Chondrocyte (in vitro differentiated cells): Measurements from ENCODE around the gene DCBLD2. TPM values are rescaled to one million over a fixed set of nuclear protein-coding genes. Genes with fewer than 3 reads are reported as not detected.
"Not testable (repeated sequence)": the region's sequence is repeated elsewhere in the genome, so short reads cannot be mapped to it uniquely, and the experiment has no call there.

Source experiments
- DNase-seq: peaks from one replicate; pipeline ENCODE4 v3.0.0; 2021; ENCODE audit warnings: mixed read lengths, low spot score
- H3K27ac Mint-ChIP-seq: one replicate; pipeline ENCODE4 v1.8.0; 2021; ENCODE audit warnings: mild to moderate bottlenecking, moderate library complexity, mixed read lengths; ENCODE audit not compliant: unreplicated experiment
- H3K27me3 Mint-ChIP-seq: 2 replicates; pipeline ENCODE4 v1.8.0; 2021; ENCODE audit warnings: low read depth, mixed read lengths
- H3K36me3 Mint-ChIP-seq: 2 replicates; pipeline ENCODE4 v1.8.0; 2021; ENCODE audit warnings: low read depth, mixed read lengths
- H3K4me1 Mint-ChIP-seq: 2 replicates; pipeline ENCODE4 v1.8.0; 2021; ENCODE audit warnings: low read depth, mild to moderate bottlenecking, mixed read lengths
- H3K4me3 Mint-ChIP-seq: one replicate; pipeline ENCODE4 v1.8.0; 2021; ENCODE audit warnings: mild to moderate bottlenecking, moderate library complexity, mixed read lengths; ENCODE audit not compliant: unreplicated experiment
- H3K9me3 Mint-ChIP-seq: 2 replicates; pipeline ENCODE4 v1.8.0; 2021; ENCODE audit warnings: low read depth, mixed read lengths
- total RNA-seq: library from RNA; stranded (reverse); gene quantifications from 3 replicates; pipeline ENCODE4 v1.2.1, GENCODE V29; 2021
- TF ChIP-seq, protein P1 (sequence below): fragments of 200-600 bp; sonication (generic); IDR thresholded peaks from 2 replicates; pipeline ENCODE4 v1.5.0; 2021; ENCODE audit warnings: antibody characterized with exemption, mild to moderate bottlenecking, moderate library complexity

DCBLD2 gene
- total RNA-seq, 1 donor from 2014 or later: 63.2 TPM

DNA sequence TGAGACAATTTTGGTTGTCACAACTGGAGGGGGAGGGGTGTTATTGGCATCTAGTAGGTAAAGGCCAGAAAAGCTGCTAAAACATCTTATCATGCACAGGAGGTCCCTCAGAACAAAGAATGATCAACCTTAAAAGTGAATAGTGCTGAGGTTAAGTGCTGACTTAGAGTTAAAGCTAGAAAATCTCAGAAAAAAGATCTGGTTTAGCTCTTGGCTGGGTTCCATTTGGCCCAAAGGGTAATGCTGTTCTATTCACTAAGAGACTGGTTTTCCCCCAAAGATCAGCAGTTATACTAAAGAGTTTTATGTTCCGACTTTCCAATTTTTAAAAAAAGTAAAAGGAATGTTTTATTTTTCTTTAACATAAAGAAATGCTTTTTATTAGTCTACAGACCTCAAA, 15.6 kb downstream of the DCBLD2 start:
- Mint-ChIP-seq H3K4me1 (peaks cover 54% of the 10 kb centered on the region), H3K4me3 (no peak overlapping the region), H3K27me3 (no peaks in the 10 kb centered on the region), H3K27ac (peak overlapping the region; percentile 70), H3K36me3 (peaks cover 6% of the 10 kb centered on the region), H3K9me3 (peaks cover 5% of the 10 kb centered on the region)
- DNase-seq: no peak
- TF ChIP-seq, protein P1, sequence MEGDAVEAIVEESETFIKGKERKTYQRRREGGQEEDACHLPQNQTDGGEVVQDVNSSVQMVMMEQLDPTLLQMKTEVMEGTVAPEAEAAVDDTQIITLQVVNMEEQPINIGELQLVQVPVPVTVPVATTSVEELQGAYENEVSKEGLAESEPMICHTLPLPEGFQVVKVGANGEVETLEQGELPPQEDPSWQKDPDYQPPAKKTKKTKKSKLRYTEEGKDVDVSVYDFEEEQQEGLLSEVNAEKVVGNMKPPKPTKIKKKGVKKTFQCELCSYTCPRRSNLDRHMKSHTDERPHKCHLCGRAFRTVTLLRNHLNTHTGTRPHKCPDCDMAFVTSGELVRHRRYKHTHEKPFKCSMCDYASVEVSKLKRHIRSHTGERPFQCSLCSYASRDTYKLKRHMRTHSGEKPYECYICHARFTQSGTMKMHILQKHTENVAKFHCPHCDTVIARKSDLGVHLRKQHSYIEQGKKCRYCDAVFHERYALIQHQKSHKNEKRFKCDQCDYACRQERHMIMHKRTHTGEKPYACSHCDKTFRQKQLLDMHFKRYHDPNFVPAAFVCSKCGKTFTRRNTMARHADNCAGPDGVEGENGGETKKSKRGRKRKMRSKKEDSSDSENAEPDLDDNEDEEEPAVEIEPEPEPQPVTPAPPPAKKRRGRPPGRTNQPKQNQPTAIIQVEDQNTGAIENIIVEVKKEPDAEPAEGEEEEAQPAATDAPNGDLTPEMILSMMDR: no peak

DNA sequence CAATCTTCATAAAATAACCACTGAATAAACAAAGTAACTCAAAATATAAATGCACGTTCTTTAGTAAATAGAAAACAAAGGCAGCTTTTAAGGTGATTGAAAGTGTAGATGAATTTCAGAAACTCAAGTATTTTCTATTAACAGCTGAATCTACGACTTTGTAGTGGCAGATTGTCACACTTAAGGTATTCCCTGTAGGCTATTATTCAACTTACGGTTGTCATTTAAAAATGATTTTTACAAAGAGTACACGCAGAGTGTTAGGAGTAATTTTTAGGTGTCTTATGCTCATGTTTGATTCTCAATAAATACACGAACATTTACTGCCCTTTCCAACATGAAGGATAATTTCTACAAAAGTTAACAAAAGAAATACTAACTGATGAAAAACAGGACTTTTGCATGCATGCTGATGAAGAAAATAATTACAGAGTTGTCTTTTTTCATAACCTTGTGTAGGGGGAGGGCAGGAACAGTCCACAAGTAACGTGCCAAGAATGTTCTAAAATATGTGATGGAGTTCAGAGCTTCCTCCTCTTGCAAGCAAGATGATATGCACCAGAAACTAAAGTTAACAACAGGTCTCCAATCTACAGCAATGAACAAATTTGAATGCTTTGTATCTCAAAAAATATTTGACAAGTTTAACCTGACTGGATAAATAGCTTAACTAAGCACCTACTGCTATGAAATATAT, 16.7 kb downstream of the DCBLD2 start:
- no peak for DNase-seq
- Mint-ChIP-seq H3K4me1 (peaks cover 54% of the 10 kb centered on the region), H3K27me3 (no peaks in the 10 kb centered on the region), H3K9me3 (peaks cover 5% of the 10 kb centered on the region), H3K4me3 (peak overlapping the region; percentile 40), H3K27ac (peak overlapping the region; percentile 70), H3K36me3 (peaks cover 9% of the 10 kb centered on the region)
- TF ChIP-seq, protein P1: no peak

DNA sequence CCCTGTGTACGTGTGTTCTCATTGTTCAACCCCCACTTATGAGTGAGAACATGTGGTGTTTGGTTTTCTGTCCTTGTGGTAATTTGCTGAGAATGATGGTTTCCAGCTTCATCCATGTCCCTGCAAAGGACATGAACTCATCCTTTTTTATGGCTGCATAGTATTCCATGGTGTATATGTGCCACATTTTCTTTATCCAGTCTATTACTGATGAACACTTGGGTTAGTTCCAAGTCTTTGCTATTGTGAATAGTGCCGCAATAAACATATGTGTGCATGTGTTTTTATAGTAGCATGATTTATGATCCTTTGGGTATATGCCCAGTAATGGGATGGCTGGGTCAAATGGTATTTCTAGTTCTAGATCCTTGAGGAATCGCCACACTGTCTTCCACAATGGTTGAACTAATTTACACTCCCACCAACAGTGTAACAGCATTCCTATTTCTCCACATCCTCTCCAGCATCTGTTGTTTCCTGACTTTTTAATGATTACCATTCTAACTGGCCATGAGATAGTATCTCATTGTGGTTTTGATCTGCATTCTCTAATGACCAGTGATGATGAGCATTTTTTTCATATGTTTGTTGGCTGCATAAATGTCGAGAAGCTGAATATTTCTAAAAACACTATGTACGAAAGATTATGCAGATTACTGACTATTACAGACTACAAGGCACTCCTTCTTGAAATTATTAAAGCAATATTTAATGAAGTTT, 18.7 kb downstream of the DCBLD2 start:
- Mint-ChIP-seq H3K4me1 (peaks cover 48% of the 10 kb centered on the region), H3K36me3 (peaks cover 11% of the 10 kb centered on the region)
- not testable (repeated sequence) for H3K9me3 Mint-ChIP-seq, H3K27ac Mint-ChIP-seq, H3K4me3 Mint-ChIP-seq, H3K27me3 Mint-ChIP-seq, DNase-seq

DNA sequence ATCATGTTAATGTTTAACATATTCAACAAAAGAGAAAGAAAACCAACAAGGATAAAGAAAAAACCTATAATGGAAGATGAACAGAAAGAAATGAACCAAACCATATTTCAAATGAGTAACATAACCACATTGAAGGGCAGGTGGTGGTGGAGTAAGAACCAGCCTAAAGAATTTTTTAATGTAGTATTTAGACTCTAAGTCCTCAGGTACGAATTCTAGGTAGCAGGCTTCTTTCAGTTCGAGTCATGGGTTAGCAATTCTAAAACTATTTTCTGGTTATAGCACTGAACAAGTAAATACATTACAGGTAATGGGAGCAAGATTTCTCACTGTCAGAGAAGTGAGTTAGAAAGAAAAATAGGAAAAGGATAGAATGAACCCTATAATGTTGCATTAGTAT, 24.4 kb downstream of the DCBLD2 start:
- no peaks in the 10 kb centered on the region for H3K9me3 Mint-ChIP-seq
- H3K27me3 Mint-ChIP-seq: no peaks in the 10 kb centered on the region
- peaks cover 21% of the 10 kb centered on the region for H3K4me1 Mint-ChIP-seq
- peaks cover 10% of the 10 kb centered on the region for H3K36me3 Mint-ChIP-seq
- peak overlapping the region; percentile 12 for H3K27ac Mint-ChIP-seq
- no peak for DNase-seq
- no peak overlapping the region for H3K4me3 Mint-ChIP-seq
- TF ChIP-seq, protein P1: no peak

DNA sequence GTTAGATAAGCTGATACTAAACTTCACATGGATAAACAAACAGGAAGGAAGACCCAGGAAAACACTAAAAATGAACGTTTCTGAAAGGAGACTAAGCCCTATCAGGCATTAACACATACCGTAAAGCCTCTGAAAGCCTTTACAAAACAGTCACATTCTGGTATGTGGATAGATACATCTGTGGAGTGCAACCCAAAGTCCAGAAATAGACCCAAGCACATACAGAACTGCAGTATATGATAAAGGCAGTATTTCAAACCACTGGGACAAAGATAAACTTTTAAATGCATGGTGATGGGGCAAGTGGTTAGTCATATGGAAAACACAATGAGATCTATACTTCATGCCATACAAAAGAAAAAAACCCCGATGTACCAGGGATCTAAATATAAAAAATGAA, 26.0 kb downstream of the DCBLD2 start:
- Mint-ChIP-seq H3K9me3 (peaks cover 4% of the 10 kb centered on the region), H3K4me3 (no peak overlapping the region), H3K4me1 (peaks cover 31% of the 10 kb centered on the region), H3K36me3 (peaks cover 16% of the 10 kb centered on the region), H3K27ac (no peak overlapping the region), H3K27me3 (no peaks in the 10 kb centered on the region)
- DNase-seq: no peak
- TF ChIP-seq, protein P1: no peak
